ENCODE measurements around the gene PDYN. TPM values are rescaled to one million over a fixed set of nuclear protein-coding genes. Genes with fewer than 3 reads are reported as not detected.

PDYN gene
- total RNA-seq, 1 experiment from 2014 or later = not detected

DNA sequence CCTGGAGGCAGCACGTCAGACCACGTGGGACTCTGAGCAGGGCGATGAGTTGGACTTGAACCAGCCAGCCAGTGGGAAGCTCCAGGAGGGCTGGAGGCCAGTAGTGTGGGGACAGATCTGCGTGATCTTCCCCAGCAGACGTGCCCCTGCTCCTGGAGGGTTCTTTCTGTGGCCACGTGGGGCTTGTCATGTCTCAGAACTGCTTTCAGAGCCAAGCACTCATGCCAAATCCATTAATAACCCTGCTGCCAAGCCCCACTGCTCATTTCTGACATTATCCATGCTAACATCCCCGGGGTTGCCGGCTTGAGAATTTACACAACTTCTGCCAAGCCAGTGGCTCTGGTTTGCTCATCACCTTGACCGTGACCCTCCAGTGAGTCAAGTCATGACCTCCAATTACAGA lies 60.4 kb downstream of the PDYN start:
- H3K27me3 ChIP-seq (ENCODE audit: insufficient read depth, low read depth) = no peaks in the 10 kb centered on the region
- no peaks in the 10 kb centered on the region for H3K79me2 ChIP-seq (ENCODE audit: low read depth)
- no peaks in the 10 kb centered on the region for H3K4me1 ChIP-seq (replicated peaks; ENCODE audit: insufficient read depth)
- intact Hi-C loops (cut with micrococcal nuclease; ENCODE audit: unreplicated experiment) = no loop called here
- POLR2A ChIA-PET (ENCODE audit: unreplicated experiment) = no interaction called here
- no peak overlapping the region for H3K27ac ChIP-seq
- H3K4me2 ChIP-seq = no peak overlapping the region
- TF ChIP-seq, protein P1, sequence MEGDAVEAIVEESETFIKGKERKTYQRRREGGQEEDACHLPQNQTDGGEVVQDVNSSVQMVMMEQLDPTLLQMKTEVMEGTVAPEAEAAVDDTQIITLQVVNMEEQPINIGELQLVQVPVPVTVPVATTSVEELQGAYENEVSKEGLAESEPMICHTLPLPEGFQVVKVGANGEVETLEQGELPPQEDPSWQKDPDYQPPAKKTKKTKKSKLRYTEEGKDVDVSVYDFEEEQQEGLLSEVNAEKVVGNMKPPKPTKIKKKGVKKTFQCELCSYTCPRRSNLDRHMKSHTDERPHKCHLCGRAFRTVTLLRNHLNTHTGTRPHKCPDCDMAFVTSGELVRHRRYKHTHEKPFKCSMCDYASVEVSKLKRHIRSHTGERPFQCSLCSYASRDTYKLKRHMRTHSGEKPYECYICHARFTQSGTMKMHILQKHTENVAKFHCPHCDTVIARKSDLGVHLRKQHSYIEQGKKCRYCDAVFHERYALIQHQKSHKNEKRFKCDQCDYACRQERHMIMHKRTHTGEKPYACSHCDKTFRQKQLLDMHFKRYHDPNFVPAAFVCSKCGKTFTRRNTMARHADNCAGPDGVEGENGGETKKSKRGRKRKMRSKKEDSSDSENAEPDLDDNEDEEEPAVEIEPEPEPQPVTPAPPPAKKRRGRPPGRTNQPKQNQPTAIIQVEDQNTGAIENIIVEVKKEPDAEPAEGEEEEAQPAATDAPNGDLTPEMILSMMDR (conservative IDR thresholded peaks at IDR 0.05) = no peak
- no peak for TF ChIP-seq EZH2 (IDR thresholded peaks at IDR 0.05; ENCODE audit: low read depth)
- H3K9me2 ChIP-seq (ENCODE audit: insufficient read depth) = no peaks in the 10 kb centered on the region
- no peaks in the 10 kb centered on the region for H3F3A ChIP-seq (ENCODE audit: insufficient read depth, low read depth)
- H4K20me1 ChIP-seq (ENCODE audit: insufficient read depth) = no peaks in the 10 kb centered on the region
- CTCF ChIA-PET = no interaction called here
- DNase-seq = no peak
- H2AFZ ChIP-seq = no peak overlapping the region
- no peaks in the 10 kb centered on the region for H3K9me3 ChIP-seq (ENCODE audit: insufficient read depth, low read depth)
- no peak overlapping the region for H3K4me3 ChIP-seq
- BruUV-seq (replicated peaks) = no TSS peak
- no peaks in the 10 kb centered on the region for H3K36me3 ChIP-seq (ENCODE audit: low read depth)

DNA sequence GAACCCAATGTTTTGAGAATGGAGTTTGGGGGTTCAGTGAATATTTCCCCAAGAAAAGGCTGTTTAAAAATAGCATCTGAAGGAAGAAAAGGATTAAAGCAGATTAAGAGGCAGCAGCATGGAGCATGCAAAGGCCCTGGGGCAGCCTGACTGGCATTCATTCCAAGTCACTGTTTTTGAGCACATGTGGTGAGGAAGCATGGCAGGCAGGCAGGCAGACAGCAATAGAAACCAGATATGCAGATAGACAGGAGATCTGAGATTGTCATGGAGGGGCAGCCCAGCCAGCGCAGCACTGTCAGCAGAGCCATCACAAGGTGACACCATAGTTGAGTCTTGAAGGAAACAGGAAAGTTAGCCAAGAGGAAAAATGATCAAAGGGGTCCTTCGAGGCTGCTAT lies 60.9 kb downstream of the PDYN start:
- no peaks in the 10 kb centered on the region for H4K20me1 ChIP-seq (ENCODE audit: insufficient read depth)
- no TSS peak for BruUV-seq (replicated peaks)
- CTCF ChIA-PET = no interaction called here

DNA sequence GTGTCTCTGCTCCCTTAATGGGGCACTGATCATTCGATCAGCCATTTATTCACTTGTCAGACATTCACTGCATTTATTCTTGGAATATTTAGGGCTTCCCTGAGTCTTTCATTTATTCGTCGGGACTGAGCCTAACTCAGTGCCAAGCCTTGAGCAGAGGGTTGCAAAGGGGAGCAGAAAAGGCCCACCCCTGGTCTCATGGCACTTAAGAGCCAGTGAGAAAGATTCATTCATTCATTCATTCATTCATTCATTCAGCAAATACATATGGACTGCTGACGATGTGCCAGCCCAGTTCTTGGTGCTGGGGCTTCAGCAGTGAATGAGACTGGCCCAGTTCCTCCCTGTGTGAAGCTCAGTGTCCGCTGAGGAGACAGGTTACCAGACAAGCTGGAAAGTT lies 62.0 kb downstream of the PDYN start:
- ChIA-PET CTCF (no interaction called here), POLR2A (ENCODE audit: unreplicated experiment) (no interaction called here)
- Histone ChIP-seq H3K4me2 (no peak overlapping the region), H2AFZ (no peak overlapping the region), H3K27ac (no peak overlapping the region), H3K27me3 (ENCODE audit: insufficient read depth, low read depth) (no peaks in the 10 kb centered on the region), H3K9me2 (ENCODE audit: insufficient read depth) (no peaks in the 10 kb centered on the region), H3K4me1 (replicated peaks; ENCODE audit: insufficient read depth) (no peaks in the 10 kb centered on the region), H4K20me1 (ENCODE audit: insufficient read depth) (no peaks in the 10 kb centered on the region), H3F3A (ENCODE audit: insufficient read depth, low read depth) (no peaks in the 10 kb centered on the region), H3K36me3 (ENCODE audit: low read depth) (no peaks in the 10 kb centered on the region), H3K9me3 (ENCODE audit: insufficient read depth, low read depth) (no peaks in the 10 kb centered on the region), H3K79me2 (ENCODE audit: low read depth) (no peaks in the 10 kb centered on the region), H3K4me3 (no peak overlapping the region)
- intact Hi-C loops (cut with micrococcal nuclease; ENCODE audit: unreplicated experiment) = no loop called here
- no TSS peak for BruUV-seq (replicated peaks)
- DNase-seq = no peak
- no peak for TF ChIP-seq EZH2 (IDR thresholded peaks at IDR 0.05; ENCODE audit: low read depth)
- TF ChIP-seq, protein P1 (conservative IDR thresholded peaks at IDR 0.05) = no peak

More for the DNA sequence above, 60.9 kb downstream of the PDYN start:
- Histone ChIP-seq H3K9me3 (ENCODE audit: insufficient read depth, low read depth) (no peaks in the 10 kb centered on the region), H3K27me3 (ENCODE audit: insufficient read depth, low read depth) (no peaks in the 10 kb centered on the region), H3K4me1 (replicated peaks; ENCODE audit: insufficient read depth) (no peaks in the 10 kb centered on the region), H2AFZ (no peak overlapping the region), H3K27ac (no peak overlapping the region), H3K36me3 (ENCODE audit: low read depth) (no peaks in the 10 kb centered on the region), H3K79me2 (ENCODE audit: low read depth) (no peaks in the 10 kb centered on the region), H3K9me2 (ENCODE audit: insufficient read depth) (no peaks in the 10 kb centered on the region), H3F3A (ENCODE audit: insufficient read depth, low read depth) (no peaks in the 10 kb centered on the region), H3K4me2 (no peak overlapping the region), H3K4me3 (no peak overlapping the region)
- DNase-seq = no peak
- intact Hi-C loops (cut with micrococcal nuclease; ENCODE audit: unreplicated experiment) = no loop called here
- TF ChIP-seq, protein P1 (conservative IDR thresholded peaks at IDR 0.05) = no peak
- TF ChIP-seq EZH2 (IDR thresholded peaks at IDR 0.05; ENCODE audit: low read depth) = no peak
- POLR2A ChIA-PET (ENCODE audit: unreplicated experiment) = no interaction called here

Data from PC-9 (cell line).